ENCODE results near the gene ANKRD33B.

GRCh38 chr5:10647640-10648039, 83.8 kb downstream of the ANKRD33B start:
- TF ChIP-seq POLR2A (conservative IDR thresholded peaks at IDR 0.05) (no peak), MTA2 (IDR thresholded peaks at IDR 0.05; ENCODE audit: low read depth) (no peak), THRAP3 (IDR thresholded peaks at IDR 0.05; ENCODE audit: borderline replicate concordance) (no peak), TRIM28 (IDR thresholded peaks at IDR 0.05) (no peak), SMC3 (conservative IDR thresholded peaks at IDR 0.05; ENCODE audit: insufficient read depth, low read depth, low read length) (no peak)

Data from K562 (cell line).